ENCODE data around the gene ZNF160.

The ZNF160 gene

DNA sequence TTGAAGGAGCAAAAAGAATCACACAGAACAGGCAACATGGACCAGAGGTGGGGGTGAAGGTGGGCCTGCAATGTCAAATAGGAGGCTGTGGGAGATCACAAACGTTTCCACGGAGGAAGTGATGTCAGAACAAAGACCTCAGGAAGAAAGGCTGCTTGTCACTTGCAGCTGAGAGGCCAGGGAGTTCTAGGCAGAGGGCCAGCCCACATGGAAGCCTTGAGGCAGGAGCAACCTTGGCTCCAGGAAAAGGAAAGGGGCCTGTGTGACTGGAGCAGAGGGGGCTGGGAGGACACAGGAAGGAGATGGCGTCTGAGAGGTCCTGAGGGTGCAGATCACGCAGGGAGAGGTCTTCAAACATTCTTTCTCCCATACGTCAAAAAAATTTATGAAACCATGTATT, 16.3 kb downstream of the ZNF160 start:
- H3K4me1 ChIP-seq (ENCODE audit: control insufficient read depth, insufficient read depth, low read length), result no peaks in the 10 kb centered on the region
- H3K36me3 ChIP-seq (ENCODE audit: control insufficient read depth, insufficient read depth, low read length), result peaks cover 3% of the 10 kb centered on the region
- H3K9ac ChIP-seq (ENCODE audit: low read length), result no peak overlapping the region
- no peaks in the 10 kb centered on the region for H3K9me3 ChIP-seq (ENCODE audit: control insufficient read depth, low read length)
- H3K4me3 ChIP-seq (ENCODE audit: low read length), result no peak overlapping the region
- H3K27me3 ChIP-seq (ENCODE audit: control insufficient read depth, insufficient read depth, low read length), result no peaks in the 10 kb centered on the region

DNA sequence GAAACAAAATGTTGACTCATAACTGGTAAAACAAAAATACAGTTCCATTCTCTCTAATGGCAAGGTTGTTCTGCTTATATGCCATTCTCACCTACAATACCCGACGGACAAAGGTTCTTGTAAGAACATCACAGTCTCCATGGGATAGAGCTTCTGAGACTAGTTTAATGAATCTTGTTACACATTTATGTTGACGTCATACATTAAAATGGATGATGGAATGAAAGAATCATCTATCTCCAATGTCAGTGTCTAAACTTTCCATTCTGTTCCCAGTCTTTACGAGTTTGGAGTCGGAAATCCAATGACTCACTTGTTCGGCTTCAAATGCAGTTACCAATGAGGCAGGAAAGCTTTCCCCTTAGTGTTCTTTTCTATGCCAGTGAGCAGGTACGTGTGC, 17.7 kb downstream of the ZNF160 start:
- Histone ChIP-seq H3K27me3 (ENCODE audit: control insufficient read depth, insufficient read depth, low read length) (no peaks in the 10 kb centered on the region), H3K4me3 (ENCODE audit: low read length) (no peak overlapping the region), H3K9me3 (ENCODE audit: control insufficient read depth, low read length) (no peaks in the 10 kb centered on the region), H3K36me3 (ENCODE audit: control insufficient read depth, insufficient read depth, low read length) (peaks cover 3% of the 10 kb centered on the region), H3K4me1 (ENCODE audit: control insufficient read depth, insufficient read depth, low read length) (no peaks in the 10 kb centered on the region), H3K9ac (ENCODE audit: low read length) (no peak overlapping the region)

DNA sequence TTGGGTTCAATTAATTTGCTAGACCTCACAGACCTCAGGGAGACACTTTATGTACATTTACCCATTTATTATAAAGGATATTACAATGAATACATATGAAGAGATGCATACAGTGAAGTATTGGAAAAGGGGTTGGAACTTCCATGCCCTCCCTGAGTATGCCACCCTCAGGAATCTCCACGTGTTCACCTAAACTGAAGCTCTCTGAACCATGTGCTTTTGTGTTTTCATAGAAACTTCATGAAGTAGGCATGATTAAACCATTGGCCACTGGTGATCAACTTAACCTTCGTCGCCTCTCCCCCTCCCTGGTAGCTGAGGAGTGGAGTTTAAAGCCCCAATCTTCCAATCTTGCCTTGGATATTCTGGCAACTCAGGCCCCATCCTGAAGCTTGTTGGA, 20.3 kb downstream of the ZNF160 start:
- Histone ChIP-seq H3K4me3 (ENCODE audit: low read length) (no peak overlapping the region), H3K9me3 (ENCODE audit: control insufficient read depth, low read length) (no peaks in the 10 kb centered on the region), H3K4me1 (ENCODE audit: control insufficient read depth, insufficient read depth, low read length) (no peaks in the 10 kb centered on the region), H3K27me3 (ENCODE audit: control insufficient read depth, insufficient read depth, low read length) (no peaks in the 10 kb centered on the region), H3K36me3 (ENCODE audit: control insufficient read depth, insufficient read depth, low read length) (peaks cover 3% of the 10 kb centered on the region), H3K9ac (ENCODE audit: low read length) (no peak overlapping the region)

DNA sequence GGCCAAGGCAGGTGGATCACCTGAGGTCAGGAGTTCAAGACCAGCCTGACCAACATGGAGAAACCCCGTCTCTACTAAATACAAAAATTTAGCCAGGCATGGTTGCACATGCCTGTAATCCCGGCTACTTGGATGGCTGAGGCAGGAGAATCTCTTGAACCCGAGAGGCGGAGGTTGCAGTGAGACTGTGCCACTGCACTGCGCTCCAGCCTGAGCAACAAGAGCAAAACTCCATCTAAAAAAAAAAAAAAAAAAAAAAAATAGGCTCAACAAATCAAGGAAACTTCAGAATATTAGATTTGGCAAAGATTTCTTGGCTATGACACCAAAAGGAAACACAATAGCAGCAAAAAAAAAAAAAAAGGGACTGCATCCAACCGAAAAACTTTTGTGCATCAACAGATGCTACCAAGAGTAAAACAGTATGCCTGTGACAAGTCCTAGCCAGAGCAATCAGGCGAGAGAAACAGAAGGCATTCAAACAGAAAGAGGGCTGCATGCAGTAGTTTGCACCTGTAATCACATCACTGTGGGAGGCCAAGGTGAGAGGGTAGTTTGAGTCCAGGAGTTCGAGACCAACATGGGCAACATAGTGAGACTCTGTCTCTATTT, 23.8 kb downstream of the ZNF160 start:
- Histone ChIP-seq H3K4me3 (ENCODE audit: low read length) (no peak overlapping the region), H3K9me3 (ENCODE audit: control insufficient read depth, low read length) (peaks cover 3% of the 10 kb centered on the region), H3K9ac (ENCODE audit: low read length) (no peak overlapping the region)

DNA sequence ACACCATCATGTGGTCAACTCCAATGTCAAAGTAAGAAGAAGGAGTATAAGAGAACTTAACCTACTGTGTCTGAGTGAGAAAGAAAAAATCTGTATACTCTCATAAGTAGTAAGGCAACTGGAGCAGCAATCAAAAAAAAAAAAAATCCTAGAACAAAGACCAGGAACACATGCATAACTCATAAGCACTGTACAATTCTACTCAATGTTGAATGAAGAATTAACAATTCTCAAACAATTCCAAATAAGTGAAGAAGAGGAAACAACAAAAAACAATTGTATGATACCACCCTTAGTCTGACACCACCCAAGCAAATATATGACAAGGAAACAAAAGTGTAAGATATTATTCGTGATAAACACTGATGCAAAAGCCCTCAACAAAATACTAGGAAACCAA, 24.6 kb downstream of the ZNF160 start:
- Histone ChIP-seq H3K4me3 (ENCODE audit: low read length) (no peak overlapping the region), H3K4me1 (ENCODE audit: control insufficient read depth, insufficient read depth, low read length) (no peaks in the 10 kb centered on the region), H3K27me3 (ENCODE audit: control insufficient read depth, insufficient read depth, low read length) (no peaks in the 10 kb centered on the region), H3K9me3 (ENCODE audit: control insufficient read depth, low read length) (peaks cover 3% of the 10 kb centered on the region), H3K9ac (ENCODE audit: low read length) (no peak overlapping the region), H3K36me3 (ENCODE audit: control insufficient read depth, insufficient read depth, low read length) (no peaks in the 10 kb centered on the region)

More for the DNA sequence above, 23.8 kb downstream of the ZNF160 start:
- Histone ChIP-seq H3K4me1 (ENCODE audit: control insufficient read depth, insufficient read depth, low read length) (no peaks in the 10 kb centered on the region), H3K36me3 (ENCODE audit: control insufficient read depth, insufficient read depth, low read length) (no peaks in the 10 kb centered on the region), H3K27me3 (ENCODE audit: control insufficient read depth, insufficient read depth, low read length) (no peaks in the 10 kb centered on the region)

DNA sequence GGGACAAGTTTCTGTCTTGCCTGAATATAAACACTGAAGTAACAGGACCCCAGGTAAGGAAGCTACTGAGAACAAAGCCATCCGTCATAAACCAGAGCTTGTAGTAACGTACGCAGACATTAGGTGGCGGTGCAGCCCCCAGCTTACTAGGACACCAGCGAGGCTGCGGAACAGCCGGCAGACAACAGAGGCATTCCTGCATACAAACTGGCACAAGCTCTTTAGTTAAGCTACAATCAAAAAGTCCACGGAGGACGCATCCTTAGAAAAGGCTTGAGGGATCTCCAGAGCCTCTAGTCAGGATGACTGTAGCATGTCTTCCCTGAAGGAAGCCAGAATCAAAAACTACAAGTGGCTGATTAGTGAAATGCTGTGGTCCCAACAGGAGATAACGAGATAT, 26.2 kb downstream of the ZNF160 start:
- Histone ChIP-seq H3K9me3 (ENCODE audit: control insufficient read depth, low read length) (peaks cover 7% of the 10 kb centered on the region), H3K36me3 (ENCODE audit: control insufficient read depth, insufficient read depth, low read length) (peaks cover 6% of the 10 kb centered on the region), H3K9ac (ENCODE audit: low read length) (no peak overlapping the region)

DNA sequence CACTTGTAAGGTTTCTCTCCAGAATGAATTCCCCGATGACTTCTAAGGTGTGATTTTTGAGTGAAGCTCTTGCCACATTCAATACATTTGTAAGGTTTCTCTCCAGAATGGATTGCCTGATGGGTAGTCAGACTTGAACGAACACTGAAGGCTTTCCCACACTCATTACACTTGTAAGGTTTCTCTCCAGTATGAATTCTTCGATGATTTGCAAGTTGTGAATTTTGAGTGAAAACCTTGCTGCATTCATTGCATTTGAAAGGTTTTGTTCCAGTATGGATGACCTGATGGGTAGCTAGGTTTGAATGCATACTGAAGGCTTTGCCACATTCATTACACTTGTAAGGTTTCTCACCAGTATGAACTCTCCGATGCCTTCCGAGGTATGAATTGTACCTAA, 34.4 kb downstream of the ZNF160 start:
- Histone ChIP-seq H3K9ac (ENCODE audit: low read length) (no peak overlapping the region), H3K4me1 (ENCODE audit: control insufficient read depth, insufficient read depth, low read length) (no peaks in the 10 kb centered on the region), H3K27me3 (ENCODE audit: control insufficient read depth, insufficient read depth, low read length) (no peaks in the 10 kb centered on the region), H3K4me3 (ENCODE audit: low read length) (no peak overlapping the region), H3K36me3 (ENCODE audit: control insufficient read depth, insufficient read depth, low read length) (peaks cover 13% of the 10 kb centered on the region), H3K9me3 (ENCODE audit: control insufficient read depth, low read length) (peaks cover 26% of the 10 kb centered on the region)

More for the DNA sequence above, 26.2 kb downstream of the ZNF160 start:
- H3K27me3 ChIP-seq (ENCODE audit: control insufficient read depth, insufficient read depth, low read length), result no peaks in the 10 kb centered on the region
- H3K4me1 ChIP-seq (ENCODE audit: control insufficient read depth, insufficient read depth, low read length), result no peaks in the 10 kb centered on the region
- no peak overlapping the region for H3K4me3 ChIP-seq (ENCODE audit: low read length)

DNA sequence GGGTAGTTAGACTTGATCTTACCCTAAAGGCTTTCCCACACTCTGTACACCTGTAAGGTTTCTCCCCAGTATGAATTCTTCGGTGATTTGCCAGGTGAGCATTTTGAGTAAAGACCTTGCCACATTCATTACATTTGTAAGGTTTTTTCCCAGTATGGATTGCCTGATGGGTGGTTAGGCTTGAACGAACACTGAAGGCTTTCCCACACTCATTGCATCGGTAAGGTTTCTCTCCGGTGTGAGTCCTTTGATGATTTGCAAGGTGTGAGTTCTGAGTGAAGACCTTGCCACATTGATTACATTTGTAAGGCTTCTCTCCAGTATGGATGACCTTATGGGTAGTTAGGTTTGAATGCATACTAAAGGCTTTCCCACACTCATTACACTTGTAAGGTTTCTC, 35.0 kb downstream of the ZNF160 start:
- H3K4me1 ChIP-seq (ENCODE audit: control insufficient read depth, insufficient read depth, low read length), result no peaks in the 10 kb centered on the region
- peaks cover 22% of the 10 kb centered on the region for H3K9me3 ChIP-seq (ENCODE audit: control insufficient read depth, low read length)
- H3K4me3 ChIP-seq (ENCODE audit: low read length), result no peak overlapping the region
- peaks cover 10% of the 10 kb centered on the region for H3K36me3 ChIP-seq (ENCODE audit: control insufficient read depth, insufficient read depth, low read length)
- no peaks in the 10 kb centered on the region for H3K27me3 ChIP-seq (ENCODE audit: control insufficient read depth, insufficient read depth, low read length)
- no peak overlapping the region for H3K9ac ChIP-seq (ENCODE audit: low read length)

DNA sequence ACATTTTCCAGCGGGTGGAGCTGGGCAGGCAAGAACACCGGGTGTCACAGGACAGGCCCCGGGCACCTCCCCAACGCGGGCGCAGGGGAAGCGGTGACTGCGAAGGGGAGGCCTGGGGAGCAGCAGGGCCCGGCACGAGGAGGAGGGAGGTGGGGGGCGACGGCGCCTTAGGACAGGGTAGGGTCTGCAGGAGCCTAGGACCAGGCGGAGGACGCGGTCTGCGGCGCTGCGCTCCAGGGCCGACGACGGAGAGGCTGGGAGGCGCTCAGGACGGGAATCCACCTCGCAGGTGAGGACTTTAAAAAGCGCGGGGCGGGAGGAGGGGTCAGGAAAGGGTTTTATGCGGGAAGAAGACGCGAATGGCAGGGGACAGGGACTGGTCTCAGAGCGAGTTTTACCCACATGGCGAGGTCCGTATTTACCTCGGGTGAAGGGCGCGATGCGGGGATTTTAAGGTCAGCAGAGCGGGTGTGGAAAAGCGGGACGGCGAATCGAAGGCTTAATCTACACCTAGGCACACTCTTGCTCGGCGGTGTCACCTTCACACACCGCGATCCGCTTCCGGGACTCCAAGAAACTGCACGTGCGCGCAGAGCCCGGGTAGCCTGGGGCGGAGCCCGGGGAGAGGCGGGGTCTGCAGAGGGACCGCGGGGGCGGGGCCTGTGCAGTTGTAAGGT, 45.2 kb downstream of the ZNF160 start:
- Histone ChIP-seq H3K36me3 (ENCODE audit: control insufficient read depth, insufficient read depth, low read length) (no peaks in the 10 kb centered on the region), H3K4me3 (ENCODE audit: low read length) (no peak overlapping the region), H3K27me3 (ENCODE audit: control insufficient read depth, insufficient read depth, low read length) (no peaks in the 10 kb centered on the region), H3K4me1 (ENCODE audit: control insufficient read depth, insufficient read depth, low read length) (no peaks in the 10 kb centered on the region), H3K9me3 (ENCODE audit: control insufficient read depth, low read length) (no peaks in the 10 kb centered on the region), H3K9ac (ENCODE audit: low read length) (no peak overlapping the region)

DNA sequence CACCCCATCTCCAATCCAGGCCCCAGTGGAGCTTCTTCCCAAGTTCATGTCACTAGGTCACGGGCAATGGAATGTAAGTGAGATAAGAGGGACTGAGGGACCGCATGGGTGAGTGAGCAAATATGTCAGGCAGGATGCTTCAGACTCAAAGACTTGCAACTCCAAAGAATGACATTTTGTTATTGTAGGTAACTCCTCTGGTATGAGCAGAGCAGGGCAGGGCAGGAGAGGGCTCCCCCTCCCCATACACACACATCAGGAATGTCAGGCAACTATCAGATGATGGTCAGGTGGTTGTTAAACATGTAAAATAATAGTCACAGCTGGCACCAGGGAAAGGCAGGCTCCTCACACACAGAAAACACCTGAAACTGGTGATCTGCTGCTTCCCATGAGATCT, 48.1 kb downstream of the ZNF160 start:
- no peaks in the 10 kb centered on the region for H3K4me1 ChIP-seq (ENCODE audit: control insufficient read depth, insufficient read depth, low read length)
- no peaks in the 10 kb centered on the region for H3K36me3 ChIP-seq (ENCODE audit: control insufficient read depth, insufficient read depth, low read length)
- no peaks in the 10 kb centered on the region for H3K9me3 ChIP-seq (ENCODE audit: control insufficient read depth, low read length)
- H3K4me3 ChIP-seq (ENCODE audit: low read length), result no peak overlapping the region
- no peak overlapping the region for H3K9ac ChIP-seq (ENCODE audit: low read length)
- H3K27me3 ChIP-seq (ENCODE audit: control insufficient read depth, insufficient read depth, low read length), result no peaks in the 10 kb centered on the region

DNA sequence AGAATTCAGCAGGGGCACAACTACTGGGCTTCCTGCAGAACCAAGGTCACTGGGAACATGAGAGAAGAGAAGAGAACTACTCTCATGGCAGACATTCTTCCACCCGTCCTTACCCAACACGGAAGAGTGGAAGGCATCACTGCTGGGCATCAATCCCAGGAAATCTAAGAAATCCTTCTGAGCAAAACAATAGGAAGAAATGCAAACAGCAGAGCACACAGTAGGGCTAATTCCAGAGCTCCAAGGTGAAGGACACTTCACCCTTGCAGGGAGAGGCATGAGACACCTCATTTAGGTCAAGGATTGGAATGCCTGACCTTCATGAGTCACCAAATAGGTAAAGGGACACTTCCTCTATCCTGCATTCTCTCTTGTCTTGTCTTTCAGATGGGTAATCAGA, 55.8 kb downstream of the ZNF160 start:
- H3K9ac ChIP-seq (ENCODE audit: low read length), result no peak overlapping the region
- no peaks in the 10 kb centered on the region for H3K36me3 ChIP-seq (ENCODE audit: control insufficient read depth, insufficient read depth, low read length)
- H3K4me1 ChIP-seq (ENCODE audit: control insufficient read depth, insufficient read depth, low read length), result no peaks in the 10 kb centered on the region
- H3K4me3 ChIP-seq (ENCODE audit: low read length), result no peak overlapping the region
- no peaks in the 10 kb centered on the region for H3K27me3 ChIP-seq (ENCODE audit: control insufficient read depth, insufficient read depth, low read length)
- H3K9me3 ChIP-seq (ENCODE audit: control insufficient read depth, low read length), result no peaks in the 10 kb centered on the region

DNA sequence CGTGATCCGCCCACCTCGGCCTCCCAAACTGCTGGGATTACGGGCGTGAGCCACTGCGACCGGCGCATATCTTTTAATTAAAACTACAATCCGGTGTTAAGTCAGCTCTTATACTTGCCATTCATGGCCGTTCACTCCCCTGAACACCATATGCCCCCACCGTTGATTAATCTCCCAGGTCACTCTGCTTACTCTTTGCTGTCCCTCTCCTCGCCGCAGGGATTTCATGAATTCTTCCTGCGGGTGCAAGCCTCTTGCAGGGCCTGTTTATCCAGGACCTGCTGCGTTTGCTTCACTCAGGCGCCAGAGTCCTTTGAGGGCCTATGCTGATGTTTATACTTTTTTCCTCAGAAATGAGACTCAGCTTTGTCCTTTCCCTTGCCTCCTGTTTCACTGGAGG, 57.7 kb downstream of the ZNF160 start:
- no peak overlapping the region for H3K4me3 ChIP-seq (ENCODE audit: low read length)
- H3K9ac ChIP-seq (ENCODE audit: low read length), result no peak overlapping the region
- no peaks in the 10 kb centered on the region for H3K9me3 ChIP-seq (ENCODE audit: control insufficient read depth, low read length)
- H3K4me1 ChIP-seq (ENCODE audit: control insufficient read depth, insufficient read depth, low read length), result no peaks in the 10 kb centered on the region
- H3K27me3 ChIP-seq (ENCODE audit: control insufficient read depth, insufficient read depth, low read length), result no peaks in the 10 kb centered on the region
- no peaks in the 10 kb centered on the region for H3K36me3 ChIP-seq (ENCODE audit: control insufficient read depth, insufficient read depth, low read length)

All from mucosa of stomach (tissue), 1 donor.